Measurements from ENCODE around the gene KRTAP5-7. TPM values are rescaled to one million over a fixed set of nuclear protein-coding genes. Genes with fewer than 3 reads are reported as not detected.

Gene KRTAP5-7
- total RNA-seq, 1 donor from 2014 or later = not detected

GRCh38 chr11:71577469-71578004 lies 50.5 kb downstream of the KRTAP5-7 start:
- Histone ChIP-seq H2AFZ (ENCODE audit: low read depth, low read length) (no peak overlapping the region), H3K79me2 (ENCODE audit: insufficient read depth, low read length) (no peaks in the 10 kb centered on the region), H3K4me1 (ENCODE audit: insufficient read depth, low read length) (no peaks in the 10 kb centered on the region), H3K36me3 (ENCODE audit: insufficient read depth, low read length) (no peaks in the 10 kb centered on the region), H4K20me1 (ENCODE audit: insufficient read depth, low read length) (no peaks in the 10 kb centered on the region), H3K4me2 (ENCODE audit: low read length) (no peak overlapping the region), H3K4me3 (ENCODE audit: insufficient read depth, low read depth, low read length) (no peak overlapping the region), H3K27me3 (ENCODE audit: insufficient read depth, low read length) (no peaks in the 10 kb centered on the region), H3K9ac (ENCODE audit: low read length) (no peak overlapping the region), H3K27ac (ENCODE audit: low read depth, low read length) (no peak overlapping the region), H3K9me3 (ENCODE audit: insufficient read depth, low read depth, low read length) (no peaks in the 10 kb centered on the region)
- Mint-ChIP-seq H3K9me3 (ENCODE audit: unreplicated experiment) (peaks cover 3% of the 10 kb centered on the region), H3K27ac (ENCODE audit: unreplicated experiment) (no peak overlapping the region), H3K4me3 (ENCODE audit: unreplicated experiment) (no peak overlapping the region), H3K27me3 (ENCODE audit: low read depth, unreplicated experiment) (peaks cover 29% of the 10 kb centered on the region), H3K36me3 (ENCODE audit: low read depth, unreplicated experiment) (no peaks in the 10 kb centered on the region), H3K4me1 (ENCODE audit: low read depth, unreplicated experiment) (peaks cover 11% of the 10 kb centered on the region)
- DNase-seq (ENCODE audit: low read depth) (no peak), FAIRE-seq (no peak)
- TF ChIP-seq CTCF (IDR thresholded peaks at IDR 0.05; ENCODE audit: insufficient read depth, low read depth, low read length) (no peak), EZH2 (IDR thresholded peaks at IDR 0.05; ENCODE audit: insufficient read depth, low read length) (no peak)

Other genes with a start within 250 kb of the KRTAP5-7 start
- gene DHCR7, start 78.9 kb upstream of the KRTAP5-7 start, total RNA-seq = 76.1 and 92.8 TPM in 2 replicates
- gene NADSYN1, start 74.1 kb upstream of the KRTAP5-7 start, total RNA-seq = 84.7 and 87.9 TPM in 2 replicates
- gene KRTAP5-8, start 10.8 kb downstream of the KRTAP5-7 start, total RNA-seq = not detected in 2 replicates
- gene KRTAP5-9, start 21.2 kb downstream of the KRTAP5-7 start, total RNA-seq = 0.43 TPM in 1 of 2 replicates, not detected in the other
- 0.34 TPM in 1 of 2 replicates, not detected in the other for gene KRTAP5-10, start 38.3 kb downstream of the KRTAP5-7 start, total RNA-seq
- gene KRTAP5-11, start 55.6 kb downstream of the KRTAP5-7 start, total RNA-seq = not detected in 2 replicates